GM10248 (cell line): ENCODE results near the gene IER2.
"Not testable (repeated sequence)": the region's sequence is repeated elsewhere in the genome, so short reads cannot be mapped to it uniquely, and the experiment has no call there.

Experiments used
- CTCF ChIA-PET: fragments of 300-600 bp; sonication (Branson Sonifier 250); formaldehyde crosslinking; extraction: SDS; loops from one replicate; lab custom pipeline; 2021; ENCODE audit warnings: antibody characterized with exemption; lab: Yijun Ruan, JAX
- POLR2A ChIA-PET: fragments of 350-650 bp; sonication (Branson Sonifier 250); formaldehyde crosslinking; extraction: SDS; loops from one replicate; lab custom pipeline; 2020; ENCODE audit warnings: antibody characterized with exemption; lab: Yijun Ruan, JAX
- DNase-seq: peaks from one replicate; pipeline ENCODE4 v3.0.0; 2012; ENCODE audit errors: extremely low spot score
- TF ChIP-seq, protein P1 (sequence below): IDR thresholded peaks from 2 replicates; pipeline ENCODE4 v1.5.1; 2012; ENCODE audit warnings: mild to moderate bottlenecking, low read depth; ENCODE audit errors: extremely low read depth, missing control alignments, control extremely low read depth

The IER2 gene

DNA sequence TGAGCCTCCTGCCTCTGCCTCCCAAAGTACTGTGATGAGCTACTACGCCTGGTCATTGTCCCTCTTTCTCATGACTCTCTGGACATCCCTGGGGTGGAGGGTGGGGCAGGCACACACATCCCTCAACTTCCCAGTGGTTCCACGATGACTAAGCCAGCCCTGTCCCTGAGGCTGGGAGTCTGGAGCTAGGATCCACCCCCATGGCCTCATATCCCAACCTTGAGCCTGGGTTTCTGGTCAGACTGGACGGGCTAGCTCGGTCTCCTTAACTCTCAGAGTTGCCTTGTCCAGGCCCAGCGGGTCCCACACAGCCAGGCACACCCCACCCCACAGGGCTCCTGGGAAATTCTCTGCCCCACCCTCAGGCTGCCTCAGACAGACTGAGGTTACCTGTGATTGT, 19.6 kb downstream of the IER2 start:
- POLR2A ChIA-PET, result no interaction called here
- TF ChIP-seq, protein P1, sequence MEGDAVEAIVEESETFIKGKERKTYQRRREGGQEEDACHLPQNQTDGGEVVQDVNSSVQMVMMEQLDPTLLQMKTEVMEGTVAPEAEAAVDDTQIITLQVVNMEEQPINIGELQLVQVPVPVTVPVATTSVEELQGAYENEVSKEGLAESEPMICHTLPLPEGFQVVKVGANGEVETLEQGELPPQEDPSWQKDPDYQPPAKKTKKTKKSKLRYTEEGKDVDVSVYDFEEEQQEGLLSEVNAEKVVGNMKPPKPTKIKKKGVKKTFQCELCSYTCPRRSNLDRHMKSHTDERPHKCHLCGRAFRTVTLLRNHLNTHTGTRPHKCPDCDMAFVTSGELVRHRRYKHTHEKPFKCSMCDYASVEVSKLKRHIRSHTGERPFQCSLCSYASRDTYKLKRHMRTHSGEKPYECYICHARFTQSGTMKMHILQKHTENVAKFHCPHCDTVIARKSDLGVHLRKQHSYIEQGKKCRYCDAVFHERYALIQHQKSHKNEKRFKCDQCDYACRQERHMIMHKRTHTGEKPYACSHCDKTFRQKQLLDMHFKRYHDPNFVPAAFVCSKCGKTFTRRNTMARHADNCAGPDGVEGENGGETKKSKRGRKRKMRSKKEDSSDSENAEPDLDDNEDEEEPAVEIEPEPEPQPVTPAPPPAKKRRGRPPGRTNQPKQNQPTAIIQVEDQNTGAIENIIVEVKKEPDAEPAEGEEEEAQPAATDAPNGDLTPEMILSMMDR, result no peak
- CTCF ChIA-PET, result interaction anchor here (1.0 to 3.7 kb wide), 5 partner anchors 12 to 93 kb away, joined by 3 to 11 read pairs (median 4); no protein-coding TSS in a partner anchor
- DNase-seq, result peak; percentile 11

DNA sequence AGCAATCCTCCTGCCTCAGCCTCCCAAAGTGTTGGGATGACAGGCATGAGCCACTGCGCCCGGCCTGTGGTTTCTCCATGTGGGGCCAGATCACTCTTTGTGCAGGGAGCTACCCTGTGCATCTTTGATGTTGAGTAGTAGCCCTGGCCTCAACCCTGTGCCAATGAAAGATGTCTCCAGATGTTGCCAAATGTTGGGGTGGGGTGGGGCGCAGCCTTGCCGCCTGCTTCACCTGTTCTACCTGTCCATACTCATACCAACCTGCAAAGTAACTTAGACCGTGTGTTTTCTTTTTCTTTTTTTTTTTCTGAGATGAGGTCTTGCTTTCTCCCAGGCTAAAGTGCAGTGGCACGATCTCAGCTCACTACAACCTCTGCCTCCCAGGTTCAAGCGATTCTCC, 20.9 kb downstream of the IER2 start:
- TF ChIP-seq, protein P1, result no peak
- no peak for DNase-seq
- POLR2A ChIA-PET, result no interaction called here
- CTCF ChIA-PET, result interaction anchor here (1.2 to 2.4 kb wide), 3 partner anchors 9 to 24 kb away, joined by 4 to 8 read pairs (median 4); no protein-coding TSS in a partner anchor

DNA sequence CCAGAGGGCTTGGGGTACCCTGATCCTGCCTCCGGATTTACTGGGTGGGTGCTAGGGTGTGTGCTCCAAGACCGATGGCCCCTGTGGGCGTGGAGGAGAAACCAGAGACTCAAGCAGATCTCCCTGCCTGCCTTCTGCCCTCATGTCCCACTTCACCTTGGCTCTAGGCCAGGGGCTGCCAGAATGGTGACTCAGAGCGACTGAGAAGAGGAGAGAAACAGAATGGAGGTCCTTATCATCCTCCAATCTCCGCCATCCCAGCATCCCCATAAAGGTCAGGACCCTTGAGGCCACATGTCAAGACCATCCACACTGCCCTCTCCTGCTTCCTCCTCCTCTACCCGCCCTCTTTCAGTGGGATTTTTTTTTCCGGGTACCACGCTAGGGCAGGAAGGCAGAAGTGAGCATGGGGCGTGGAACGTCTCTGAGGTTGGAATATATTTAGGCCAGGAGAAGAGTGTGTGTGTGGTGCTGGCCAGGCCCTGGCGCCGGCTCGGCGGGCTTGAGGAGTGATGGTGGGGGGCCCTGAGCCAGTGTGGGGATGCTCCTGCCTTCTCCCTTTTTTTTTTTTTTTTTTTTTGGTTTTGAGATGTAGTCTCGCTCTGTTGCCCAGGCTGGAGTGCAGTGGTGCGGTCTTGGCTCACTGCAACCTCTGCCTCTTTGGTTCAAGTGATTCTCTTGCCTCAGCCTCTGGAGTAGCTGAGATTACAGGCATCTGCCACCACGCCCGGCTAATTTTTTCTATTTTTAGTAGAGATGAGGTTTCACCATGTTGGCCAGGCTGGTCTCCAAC, 22.3 kb downstream of the IER2 start:
- TF ChIP-seq, protein P1, result no peak
- peak; percentile 26 for DNase-seq
- ChIA-PET CTCF (no interaction called here), POLR2A (no interaction called here)

DNA sequence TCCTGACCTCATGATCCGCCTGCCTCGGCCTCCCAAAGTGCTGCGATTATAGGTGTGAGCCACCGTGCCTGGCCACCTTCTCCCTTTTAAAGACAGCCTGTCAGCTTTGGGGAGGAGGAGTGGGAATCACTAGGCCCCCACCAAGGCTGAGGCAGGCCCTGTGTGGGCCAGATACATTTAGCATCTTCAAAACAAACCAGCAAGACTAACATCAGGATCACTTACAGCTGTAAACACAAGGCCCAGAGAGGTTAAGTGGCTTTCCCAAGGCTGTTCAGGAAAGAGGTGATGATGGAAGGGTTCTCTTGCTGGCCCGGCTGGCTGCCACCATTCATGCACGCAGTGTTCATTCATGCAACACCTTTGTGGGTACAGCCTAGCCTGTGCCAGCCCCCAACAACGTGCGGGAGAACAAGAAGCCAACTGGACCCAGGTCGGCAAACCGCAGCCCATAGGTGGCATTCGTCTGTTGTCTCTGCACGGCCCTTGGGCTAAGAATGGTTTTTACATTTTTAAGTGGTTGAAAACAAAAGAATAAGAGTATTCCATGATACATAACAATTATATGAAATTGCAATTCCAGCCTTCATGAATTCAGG, 23.0 kb downstream of the IER2 start:
- TF ChIP-seq, protein P1, result no peak
- ChIA-PET CTCF (interaction anchor here (1.0 kb wide), 1 partner anchor 9 kb away, joined by 4 read pairs; no protein-coding TSS in a partner anchor), POLR2A (no interaction called here)
- DNase-seq, result no peak

DNA sequence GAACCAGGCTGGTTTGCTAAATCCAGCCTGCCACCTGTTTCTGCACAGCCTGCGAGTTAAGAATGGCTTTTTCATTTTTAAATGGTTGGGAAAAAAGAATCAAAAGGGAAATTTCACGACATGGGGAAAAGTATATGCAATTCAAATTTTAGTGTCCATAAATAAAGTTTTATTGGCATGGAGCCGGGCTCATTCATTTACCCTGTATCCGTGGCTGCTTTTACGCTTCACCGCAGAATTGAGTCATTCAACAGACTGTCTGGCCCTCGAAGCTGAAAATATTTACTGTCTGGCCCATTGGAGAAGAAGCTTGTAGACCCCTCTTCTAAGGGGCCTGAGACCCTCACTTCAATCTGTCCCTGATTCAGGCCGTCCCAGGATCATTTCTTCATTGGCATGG, 26.1 kb downstream of the IER2 start:
- no peak for DNase-seq
- POLR2A ChIA-PET, result no interaction called here
- TF ChIP-seq, protein P1, result no peak
- CTCF ChIA-PET, result interaction anchor here (0.8 to 2.4 kb wide), 2 partner anchors 12 to 19 kb away, joined by 3 to 8 read pairs; no protein-coding TSS in a partner anchor

DNA sequence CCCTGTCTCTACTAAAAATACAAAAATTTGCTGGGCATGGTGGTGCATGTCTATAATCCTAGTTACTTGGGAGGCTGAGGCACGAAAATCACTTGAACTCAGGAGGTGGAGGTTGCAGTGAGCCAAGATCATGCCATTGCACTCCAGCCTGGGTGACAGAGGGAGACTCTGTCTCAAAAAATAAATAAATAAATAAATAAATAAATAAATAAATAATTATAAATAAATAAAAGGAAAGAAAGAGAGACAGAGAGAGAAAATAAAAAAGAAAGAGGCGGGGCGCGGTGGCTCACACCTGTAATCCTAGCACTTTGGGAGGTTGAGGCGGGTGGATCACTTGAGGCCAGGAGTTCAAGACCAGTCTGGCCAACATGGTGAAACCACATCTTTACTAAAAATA, 27.4 kb downstream of the IER2 start:
- POLR2A ChIA-PET, DNase-seq: not testable (repeated sequence)
- CTCF ChIA-PET, result interaction anchor here (2.4 kb wide), 1 partner anchor 18 kb away, joined by 8 read pairs; no protein-coding TSS in a partner anchor

- DNase-seq, POLR2A ChIA-PET: not testable (repeated sequence)
- CTCF ChIA-PET, result interaction anchor here (0.7 kb wide), 1 partner anchor 8 kb away, joined by 3 read pairs; no protein-coding TSS in a partner anchor
Measured at GRCh38 chr19:13178291-13178690, 28.1 kb downstream of the IER2 start.
